DMS 273 (cell line): ENCODE results near the gene TMEM126A.
"Not testable (repeated sequence)": the region's sequence is repeated elsewhere in the genome, so short reads cannot be mapped to it uniquely, and the experiment has no call there.

Experiments
- DNase-seq: peaks from one replicate; lab custom pipeline; 2025; ENCODE audit not compliant: unreplicated experiment; lab: John Stamatoyannopoulos, UW

The TMEM126A gene

GRCh38 chr11:85647604-85648299 lies at the start of gene TMEM126A:
TMEM126A (plus strand) TSS chr11:85647967; CDS start chr11:85650256, 2,289 bp downstream.
- DNase-seq = peak; percentile 94

GRCh38 chr11:85599083-85599482 lies 48.7 kb upstream of the TMEM126A start:
- DNase-seq = no peak

GRCh38 chr11:85602526-85603213 lies 45.1 kb upstream of the TMEM126A start:
- no peak for DNase-seq

- DNase-seq = no peak
These were observed 44.5 kb upstream of the TMEM126A start for GRCh38 chr11:85603220-85603619.

GRCh38 chr11:85606237-85606636 lies 41.5 kb upstream of the TMEM126A start:
- not testable (repeated sequence) for DNase-seq

- DNase-seq = not testable (repeated sequence)
These were observed 39.1 kb upstream of the TMEM126A start for GRCh38 chr11:85608621-85609020.

GRCh38 chr11:85609286-85609685 lies 38.5 kb upstream of the TMEM126A start:
- not testable (repeated sequence) for DNase-seq

- not testable (repeated sequence) for DNase-seq
These were observed 36.1 kb upstream of the TMEM126A start for GRCh38 chr11:85611643-85612042.

- no peak for DNase-seq
These were observed 28.3 kb upstream of the TMEM126A start for GRCh38 chr11:85619499-85619898.

GRCh38 chr11:85620256-85620655 lies 27.5 kb upstream of the TMEM126A start:
- DNase-seq = no peak

- no peak for DNase-seq
These were observed 21.3 kb upstream of the TMEM126A start for GRCh38 chr11:85626496-85626895.

GRCh38 chr11:85627332-85627997 lies 20.3 kb upstream of the TMEM126A start, which contains the start of gene DLG2:
DLG2 (minus strand) TSS chr11:85627344.
- peak; percentile 34 for DNase-seq

GRCh38 chr11:85627998-85628770 lies 19.6 kb upstream of the TMEM126A start, which contains the start of gene TMEM126B:
TMEM126B (plus strand) TSS chr11:85628593; CDS start chr11:85628608, 15 bp downstream.
- peak; percentile 97 for DNase-seq

GRCh38 chr11:85628771-85629341 lies 18.9 kb upstream of the TMEM126A start:
- peak; percentile 39 for DNase-seq

GRCh38 chr11:85634747-85635146 lies 13.0 kb upstream of the TMEM126A start:
- no peak for DNase-seq

GRCh38 chr11:85643191-85643614 lies 4.6 kb upstream of the TMEM126A start:
- no peak for DNase-seq

- no peak for DNase-seq
These were observed 689 bp upstream of the TMEM126A start for GRCh38 chr11:85647078-85647477.

- DNase-seq = no peak
These were observed 3.4 kb downstream of the TMEM126A start for GRCh38 chr11:85651118-85651517.

GRCh38 chr11:85652786-85653447 lies 5.2 kb downstream of the TMEM126A start:
- no peak for DNase-seq

- DNase-seq = not testable (repeated sequence)
These were observed 6.6 kb downstream of the TMEM126A start for GRCh38 chr11:85654343-85654742.
